SHP77 (cell line): Measurements from ENCODE around the gene ROBO1.
"Not testable (repeated sequence)": the region's sequence is repeated elsewhere in the genome, so short reads cannot be mapped to it uniquely, and the experiment has no call there.

Experiments
- DNase-seq, 2 experiments: peaks; one replicate each; lab custom pipeline; 2025; lab: John Stamatoyannopoulos, UW

The ROBO1 gene

GRCh38 chr3:79551321-79551892 is 216.4 kb downstream of the ROBO1 start:
- DNase-seq, result no peak

- no peak for DNase-seq
These were observed 224.4 kb downstream of the ROBO1 start for GRCh38 chr3:79543218-79543982.

- DNase-seq, result no peak
These were observed 233.1 kb downstream of the ROBO1 start for GRCh38 chr3:79534727-79535126.

- DNase-seq, result no peak
These were observed 236.1 kb downstream of the ROBO1 start for GRCh38 chr3:79531566-79532295.

- peak; percentile 51 to 62 for DNase-seq
These were observed 246.5 kb downstream of the ROBO1 start for GRCh38 chr3:79521221-79521848.

- DNase-seq, result peak; percentile 44 to 47
These were observed 249.9 kb downstream of the ROBO1 start for GRCh38 chr3:79517766-79518413.

- no peak for DNase-seq
These were observed 251.0 kb downstream of the ROBO1 start for GRCh38 chr3:79516795-79517194.

- no peak for DNase-seq
These were observed 252.7 kb downstream of the ROBO1 start for GRCh38 chr3:79515072-79515471.

GRCh38 chr3:79514069-79514468 is 253.7 kb downstream of the ROBO1 start:
- no peak for DNase-seq

- no peak for DNase-seq
These were observed 261.0 kb downstream of the ROBO1 start for GRCh38 chr3:79506751-79507150.

- not testable (repeated sequence) for DNase-seq
These were observed 265.5 kb downstream of the ROBO1 start for GRCh38 chr3:79502216-79502681.

GRCh38 chr3:79497447-79498111 is 270.2 kb downstream of the ROBO1 start:
- peak in 1 of 2 experiments; percentile 11 for DNase-seq

GRCh38 chr3:79491029-79491641 is 276.7 kb downstream of the ROBO1 start:
- no peak for DNase-seq

- DNase-seq, result no peak
These were observed 277.4 kb downstream of the ROBO1 start for GRCh38 chr3:79490165-79491028.

GRCh38 chr3:79488407-79488806 is 279.4 kb downstream of the ROBO1 start:
- no peak for DNase-seq

- no peak for DNase-seq
These were observed 287.1 kb downstream of the ROBO1 start for GRCh38 chr3:79480746-79481145.

- DNase-seq, result no peak
These were observed 289.2 kb downstream of the ROBO1 start for GRCh38 chr3:79478620-79479019.

- DNase-seq, result no peak
These were observed 290.6 kb downstream of the ROBO1 start for GRCh38 chr3:79477242-79477641.

GRCh38 chr3:79473993-79474392 is 293.8 kb downstream of the ROBO1 start:
- DNase-seq, result no peak

- DNase-seq, result peak in 1 of 2 experiments; percentile 11
These were observed 300.1 kb downstream of the ROBO1 start for GRCh38 chr3:79467721-79468120.
